ENCODE data around the gene ZNF845. TPM values are rescaled to one million over a fixed set of nuclear protein-coding genes. Genes with fewer than 3 reads are reported as not detected.

Gene ZNF845
- total and polyA plus RNA-seq, 2 donors (not counting 3 experiments of a cell fraction or from before 2014, with no cell fraction given): 0.88 to 4.6 TPM

DNA sequence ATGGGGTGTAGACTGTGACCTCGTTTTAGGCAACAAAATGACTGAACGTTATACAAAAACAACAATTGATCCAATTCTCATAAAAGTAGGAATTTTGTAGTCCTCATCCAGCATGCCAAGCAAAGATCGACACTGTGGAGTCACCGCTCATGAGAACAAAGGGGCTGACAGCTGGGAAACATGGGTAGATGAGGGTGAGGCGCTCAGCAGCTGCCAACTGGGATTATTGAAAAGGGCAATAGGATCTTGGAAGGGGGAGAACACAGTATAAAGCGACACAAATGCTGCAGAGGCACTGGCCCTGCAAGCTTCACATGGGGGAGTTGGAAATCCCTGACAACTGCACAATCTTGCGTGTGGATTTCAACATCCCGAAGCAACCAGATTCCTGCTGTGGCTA, 56.0 kb downstream of the ZNF845 start:
- Histone ChIP-seq H3K79me2 (ENCODE audit: control insufficient read depth, insufficient read depth, low read length) (no peaks in the 10 kb centered on the region), H3K36me3 (ENCODE audit: control insufficient read depth in 2 of 2, extremely low read depth in 1 of 2, insufficient read depth in 2 of 2, low read length in 2 of 2) (no peaks in the 10 kb centered on the region), H3K4me1 (ENCODE audit: control insufficient read depth, extremely low read depth, insufficient read depth, low read length) (peaks cover 4% of the 10 kb centered on the region), H3K27me3 (ENCODE audit: control insufficient read depth in 2 of 2, insufficient read depth in 2 of 2, low read length in 2 of 2) (no peaks in the 10 kb centered on the region), H3K4me3 (replicated peaks in 1 of 3; ENCODE audit: insufficient read depth in 1 of 3, low read depth in 1 of 3, low read length in 3 of 3) (no peak overlapping the region), H3K9me1 (replicated peaks; ENCODE audit: control insufficient read depth, extremely low read depth, insufficient read depth, low read length) (no peaks in the 10 kb centered on the region), H4K20me1 (replicated peaks; ENCODE audit: control insufficient read depth, extremely low read depth, insufficient read depth, low read length) (no peaks in the 10 kb centered on the region), H2AFZ (ENCODE audit: low read depth, low read length) (no peak overlapping the region), H3K4me2 (ENCODE audit: insufficient read depth, low read length) (no peak overlapping the region), H3K27ac (ENCODE audit: insufficient read depth, low read depth, low read length) (no peak overlapping the region), H3K9me3 (replicated peaks; ENCODE audit: control insufficient read depth, insufficient read depth, low read length) (no peaks in the 10 kb centered on the region), H3K9ac (replicated peaks; ENCODE audit: extremely low read depth, insufficient read depth, low read length) (no peak overlapping the region)
- TF ChIP-seq FOS (IDR thresholded peaks at IDR 0.05; ENCODE audit: borderline replicate concordance, insufficient read depth, low read length): no peak
- no peak for TF ChIP-seq GATA2 (IDR thresholded peaks at IDR 0.05; ENCODE audit: insufficient read depth, insufficient read length, low read depth, low read length)
- no peak for TF ChIP-seq POLR2AphosphoS5 (IDR thresholded peaks at IDR 0.05; ENCODE audit: insufficient read depth, low read depth, low read length)
- TF ChIP-seq EZH2 (IDR thresholded peaks at IDR 0.05; ENCODE audit: borderline replicate concordance, low read depth, low read length, severe bottlenecking): no peak
- TF ChIP-seq JUN (IDR thresholded peaks at IDR 0.05; ENCODE audit: borderline replicate concordance, insufficient read depth, insufficient read length, low read depth): no peak
- no peak for TF ChIP-seq POLR2A (IDR thresholded peaks at IDR 0.05; ENCODE audit: low read depth, low read length)
- TF ChIP-seq MYC (IDR thresholded peaks at IDR 0.05; ENCODE audit: low read depth, low read length): no peak
- TF ChIP-seq, protein P1, sequence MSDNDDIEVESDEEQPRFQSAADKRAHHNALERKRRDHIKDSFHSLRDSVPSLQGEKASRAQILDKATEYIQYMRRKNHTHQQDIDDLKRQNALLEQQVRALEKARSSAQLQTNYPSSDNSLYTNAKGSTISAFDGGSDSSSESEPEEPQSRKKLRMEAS (IDR thresholded peaks at IDR 0.05; ENCODE audit: insufficient read depth, insufficient read length): no peak
- TF ChIP-seq, protein P2, sequence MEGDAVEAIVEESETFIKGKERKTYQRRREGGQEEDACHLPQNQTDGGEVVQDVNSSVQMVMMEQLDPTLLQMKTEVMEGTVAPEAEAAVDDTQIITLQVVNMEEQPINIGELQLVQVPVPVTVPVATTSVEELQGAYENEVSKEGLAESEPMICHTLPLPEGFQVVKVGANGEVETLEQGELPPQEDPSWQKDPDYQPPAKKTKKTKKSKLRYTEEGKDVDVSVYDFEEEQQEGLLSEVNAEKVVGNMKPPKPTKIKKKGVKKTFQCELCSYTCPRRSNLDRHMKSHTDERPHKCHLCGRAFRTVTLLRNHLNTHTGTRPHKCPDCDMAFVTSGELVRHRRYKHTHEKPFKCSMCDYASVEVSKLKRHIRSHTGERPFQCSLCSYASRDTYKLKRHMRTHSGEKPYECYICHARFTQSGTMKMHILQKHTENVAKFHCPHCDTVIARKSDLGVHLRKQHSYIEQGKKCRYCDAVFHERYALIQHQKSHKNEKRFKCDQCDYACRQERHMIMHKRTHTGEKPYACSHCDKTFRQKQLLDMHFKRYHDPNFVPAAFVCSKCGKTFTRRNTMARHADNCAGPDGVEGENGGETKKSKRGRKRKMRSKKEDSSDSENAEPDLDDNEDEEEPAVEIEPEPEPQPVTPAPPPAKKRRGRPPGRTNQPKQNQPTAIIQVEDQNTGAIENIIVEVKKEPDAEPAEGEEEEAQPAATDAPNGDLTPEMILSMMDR (IDR thresholded peaks at IDR 0.05; ENCODE audit: extremely low read depth in 1 of 2, insufficient read depth in 1 of 2, low read depth in 1 of 2, low read length in 2 of 2): no peak
- dilution Hi-C loops (cut with MboI; ENCODE audit: extremely low pct_ligation_motif_present, low sequenced_read_pairs) (no loop called here), intact Hi-C loops (cut with micrococcal nuclease) (no loop called here)
- ChIA-PET POLR2A (no interaction called here), CTCF (interaction anchor here (1.6 kb wide), 1 partner anchor 195 kb away, joined by 3 read pairs; no protein-coding TSS in a partner anchor)
- BruUV-seq (replicated peaks): no TSS peak
- FAIRE-seq (no peak), DNase-seq (ENCODE audit: low read depth, low spot score) (no peak)

All from endothelial cell of umbilical vein (primary cell).